Glutamatergic neuron (in vitro differentiated cells): Measurements from ENCODE around the gene ORAI3. TPM values are rescaled to one million over a fixed set of nuclear protein-coding genes. Genes with fewer than 3 reads are reported as not detected.
A peak's percentile ranks its signal among the peaks of the same experiment; 100 is the strongest.

Source experiments
- DNase-seq: peaks from one replicate; pipeline ENCODE4 v3.0.0; 2022
- H3K27ac Mint-ChIP-seq: one replicate; pipeline ENCODE4 v1.8.0; 2020; ENCODE audit warnings: mild to moderate bottlenecking, mixed read lengths, inconsistent platforms; ENCODE audit not compliant: unreplicated experiment
- H3K27me3 Mint-ChIP-seq: one replicate; pipeline ENCODE4 v1.8.0; 2020; ENCODE audit warnings: mild to moderate bottlenecking, moderate library complexity, mixed read lengths, inconsistent platforms; ENCODE audit not compliant: unreplicated experiment
- H3K36me3 Mint-ChIP-seq: one replicate; pipeline ENCODE4 v1.8.0; 2020; ENCODE audit warnings: mild to moderate bottlenecking, mixed read lengths, inconsistent platforms; ENCODE audit not compliant: unreplicated experiment
- H3K4me1 Mint-ChIP-seq: one replicate; pipeline ENCODE4 v1.8.0; 2020; ENCODE audit warnings: mild to moderate bottlenecking, low read depth, mixed read lengths, inconsistent platforms; ENCODE audit not compliant: unreplicated experiment
- H3K4me3 Mint-ChIP-seq: one replicate; pipeline ENCODE4 v1.8.0; 2020; ENCODE audit warnings: mild to moderate bottlenecking, mixed read lengths, inconsistent platforms; ENCODE audit not compliant: unreplicated experiment
- H3K9me3 Mint-ChIP-seq: one replicate; pipeline ENCODE4 v1.8.0; 2020; ENCODE audit warnings: mild to moderate bottlenecking, moderate library complexity, mixed read lengths, inconsistent platforms; ENCODE audit not compliant: unreplicated experiment
- CTCF ChIP-seq: fragments of 200-600 bp; sonication (generic); IDR thresholded peaks from one replicate; pipeline ENCODE4 v1.5.0; 2021; ENCODE audit not compliant: partially characterized antibody, unreplicated experiment
- total RNA-seq: library from RNA; stranded (reverse); fragmentation: NEBNext Ultra II Directional; extraction: Animal tissue kit (Norgen Biotek cat#: 25700); gene quantifications from one replicate; pipeline ENCODE4 v1.2.1, GENCODE V29; 2021; ENCODE audit not compliant: unreplicated experiment

The ORAI3 gene
- total RNA-seq, 1 donor from 2014 or later: 5.1 TPM

GRCh38 chr16:30942426-30942806 lies 6.5 kb upstream of the ORAI3 start:
- Mint-ChIP-seq H3K36me3 (peaks cover 10% of the 10 kb centered on the region), H3K4me1 (no peaks in the 10 kb centered on the region), H3K27ac (no peak overlapping the region), H3K27me3 (peaks cover 4% of the 10 kb centered on the region), H3K4me3 (no peak overlapping the region), H3K9me3 (peaks cover 16% of the 10 kb centered on the region)
- DNase-seq: no peak
- TF ChIP-seq CTCF: no peak

- Mint-ChIP-seq H3K27me3 (peaks cover 5% of the 10 kb centered on the region), H3K4me1 (no peaks in the 10 kb centered on the region), H3K9me3 (peaks cover 11% of the 10 kb centered on the region), H3K27ac (no peak overlapping the region), H3K4me3 (peak overlapping the region; percentile 36), H3K36me3 (peaks cover 5% of the 10 kb centered on the region)
- no peak for TF ChIP-seq CTCF
- no peak for DNase-seq
Measured at GRCh38 chr16:30944352-30944751, 4.5 kb upstream of the ORAI3 start.

- H3K36me3 Mint-ChIP-seq: peaks cover 5% of the 10 kb centered on the region
- H3K4me3 Mint-ChIP-seq: no peak overlapping the region
- no peak for TF ChIP-seq CTCF
- H3K27ac Mint-ChIP-seq: peak overlapping the region; percentile 43
- no peak for DNase-seq
- H3K27me3 Mint-ChIP-seq: peaks cover 12% of the 10 kb centered on the region
- H3K4me1 Mint-ChIP-seq: peaks cover 6% of the 10 kb centered on the region
- H3K9me3 Mint-ChIP-seq: peaks cover 11% of the 10 kb centered on the region
Measured at GRCh38 chr16:30946671-30947540, 2.0 kb upstream of the ORAI3 start.

GRCh38 chr16:30947541-30947858 lies 1.4 kb upstream of the ORAI3 start:
- Mint-ChIP-seq H3K27ac (peak overlapping the region; percentile 43), H3K36me3 (peaks cover 5% of the 10 kb centered on the region), H3K4me3 (no peak overlapping the region), H3K4me1 (peaks cover 6% of the 10 kb centered on the region), H3K9me3 (peaks cover 11% of the 10 kb centered on the region), H3K27me3 (peaks cover 12% of the 10 kb centered on the region)
- no peak for DNase-seq
- no peak for TF ChIP-seq CTCF
